Fibroblast of skin of abdomen (primary cell): ENCODE results near the gene MEX3B. TPM values are rescaled to one million over a fixed set of nuclear protein-coding genes. Genes with fewer than 3 reads are reported as not detected.
A peak's percentile ranks its signal among the peaks of the same experiment; 100 is the strongest.

Experiments
- DNase-seq: peaks from one replicate; pipeline ENCODE4 v3.0.0-alpha.2; 2013
- polyA plus RNA-seq, 2 experiments: library from polyadenylated mRNA; unstranded; fragments of 120-200 nt; gene quantifications; one replicate each; pipeline ENCODE4 v1.2.1, GENCODE V29; 2013; ENCODE audit not compliant: insufficient read length in 2 of 2

MEX3B gene
- 32.3 TPM for polyA plus RNA-seq (2013, experiment 1 of 2; ENCODE audit: insufficient read length)
- polyA plus RNA-seq (2013, experiment 2 of 2; ENCODE audit: insufficient read length): 34.0 TPM

- peak; percentile 99 for DNase-seq
Measured at GRCh38 chr15:82045892-82046665, at the start of gene MEX3B. Gene MEX3B, minus strand, starts transcription at chr15:82046018. Its CDS starts 313 bp downstream, at chr15:82045705.

DNA sequence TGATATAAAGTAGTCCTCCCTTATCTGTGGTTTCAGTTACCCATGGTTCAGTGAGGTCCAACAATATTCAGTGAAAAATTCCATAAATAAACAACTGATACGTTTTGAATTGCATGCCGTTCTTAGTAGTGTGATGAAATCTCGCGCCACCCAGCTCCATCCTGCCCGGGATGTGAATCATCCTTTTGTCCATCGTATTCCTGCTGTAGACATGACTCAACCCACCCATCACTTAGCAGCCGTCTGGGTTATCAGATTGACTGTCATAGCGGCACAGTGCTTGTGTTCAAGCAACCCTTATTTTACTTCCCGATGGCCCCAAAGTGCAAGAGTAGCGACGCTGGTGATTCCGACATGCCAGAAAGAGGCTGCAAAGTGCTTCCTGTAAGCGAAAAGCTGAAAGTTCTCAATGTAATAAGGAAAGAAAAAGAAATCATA is 48.0 kb upstream of the MEX3B start:
- peak; percentile 86 for DNase-seq

- DNase-seq: no peak
Measured at GRCh38 chr15:82093325-82093724, 47.5 kb upstream of the MEX3B start.

- no peak for DNase-seq
Measured at GRCh38 chr15:82091636-82092140, 45.9 kb upstream of the MEX3B start.

DNA sequence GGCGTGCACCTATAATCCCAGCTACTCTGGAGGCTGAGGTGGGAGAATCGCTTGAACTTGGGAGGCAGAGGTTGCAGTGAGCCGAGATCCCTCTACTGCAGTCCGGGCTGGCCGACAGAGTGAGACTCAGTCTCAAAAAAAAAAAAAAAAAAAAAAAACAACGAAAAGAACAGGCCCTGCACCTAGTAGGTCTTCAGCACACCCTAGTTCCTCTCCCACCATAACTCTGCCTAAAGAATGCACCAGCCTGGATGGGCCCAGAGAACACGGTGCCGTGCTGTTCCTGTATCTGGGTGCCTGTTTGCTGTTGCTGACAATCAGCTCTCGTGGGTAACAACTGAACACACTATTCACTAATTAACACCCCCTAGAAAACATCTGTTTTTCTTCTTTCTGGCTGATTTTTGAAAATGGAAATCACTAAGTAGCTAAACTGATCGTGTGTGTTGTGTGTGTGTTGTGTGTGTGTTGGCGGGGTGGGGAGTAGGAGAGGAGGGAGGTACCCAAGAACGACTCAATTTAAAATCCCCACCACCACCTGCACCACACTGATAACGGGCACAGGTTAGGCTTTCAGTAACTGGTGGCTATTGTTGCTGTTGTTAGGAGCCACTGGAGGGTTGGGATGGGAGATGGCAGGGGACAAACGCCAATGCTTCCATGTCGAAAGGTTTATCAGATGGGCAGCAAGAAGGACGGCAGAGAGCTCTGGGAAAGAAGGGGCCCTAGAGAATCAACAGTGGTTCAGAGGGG is 40.6 kb upstream of the MEX3B start:
- DNase-seq: no peak

DNA sequence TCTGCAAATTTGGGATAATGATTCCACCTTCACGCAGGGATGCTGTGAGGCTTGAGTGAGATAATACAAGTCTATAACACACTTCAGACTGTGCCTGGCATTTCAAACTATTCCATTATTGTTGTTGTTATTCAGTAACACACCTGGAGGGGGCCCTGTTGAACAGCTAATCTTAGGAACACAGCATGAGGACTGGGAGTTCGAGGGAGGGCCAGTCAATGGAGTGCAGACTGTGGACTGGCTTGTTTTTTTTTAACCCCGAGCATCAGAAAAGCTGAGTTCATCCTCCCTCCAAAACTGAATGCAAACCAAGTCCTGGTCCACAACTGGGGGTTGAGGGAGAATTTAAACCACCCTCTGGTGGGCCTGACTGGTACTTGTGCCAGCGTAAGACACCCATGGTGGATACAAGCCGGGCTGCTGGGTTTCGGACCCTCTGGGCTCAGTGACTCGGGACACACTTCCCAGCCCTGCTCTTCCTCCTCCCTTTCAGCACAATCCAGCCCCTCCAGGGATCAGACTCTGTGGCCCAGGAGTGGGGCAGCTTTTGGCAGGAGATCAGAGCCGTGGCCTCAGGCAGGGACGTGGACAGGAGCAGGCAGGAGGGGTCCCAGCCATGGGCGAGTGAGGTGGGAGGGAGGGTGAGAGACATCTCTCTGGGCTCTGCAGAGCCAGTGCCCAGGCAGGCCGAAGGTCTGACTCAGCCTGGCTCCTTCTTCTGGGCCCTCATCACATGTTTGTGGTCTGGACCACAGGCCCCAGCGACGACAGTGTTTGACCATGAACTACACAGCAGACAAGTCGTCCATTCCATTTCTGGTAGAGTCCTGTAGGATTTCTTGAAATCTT is 36.3 kb upstream of the MEX3B start:
- DNase-seq: peak; percentile 94

DNA sequence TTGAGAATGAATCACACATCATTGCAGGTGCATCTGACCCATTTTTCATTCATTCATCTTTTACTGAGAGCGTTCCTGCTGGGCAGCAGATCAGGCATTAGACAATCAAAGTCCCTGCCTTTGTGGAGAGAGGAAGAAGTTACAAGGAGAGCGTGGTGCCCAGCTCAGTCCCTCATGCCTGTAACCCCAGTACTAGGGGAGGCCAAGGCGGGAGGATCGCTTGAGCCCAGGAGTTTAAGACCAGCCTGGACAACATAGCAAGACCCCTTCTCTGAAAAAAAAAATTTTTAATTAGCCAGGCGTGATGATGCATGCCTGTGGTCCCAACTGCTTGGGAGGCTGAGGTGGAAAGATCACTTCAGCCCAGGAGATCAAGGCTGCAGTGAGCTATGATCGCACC is 35.0 kb upstream of the MEX3B start:
- no peak for DNase-seq

- peak; percentile 52 for DNase-seq
Measured at GRCh38 chr15:82079736-82080135, 33.9 kb upstream of the MEX3B start.

DNA sequence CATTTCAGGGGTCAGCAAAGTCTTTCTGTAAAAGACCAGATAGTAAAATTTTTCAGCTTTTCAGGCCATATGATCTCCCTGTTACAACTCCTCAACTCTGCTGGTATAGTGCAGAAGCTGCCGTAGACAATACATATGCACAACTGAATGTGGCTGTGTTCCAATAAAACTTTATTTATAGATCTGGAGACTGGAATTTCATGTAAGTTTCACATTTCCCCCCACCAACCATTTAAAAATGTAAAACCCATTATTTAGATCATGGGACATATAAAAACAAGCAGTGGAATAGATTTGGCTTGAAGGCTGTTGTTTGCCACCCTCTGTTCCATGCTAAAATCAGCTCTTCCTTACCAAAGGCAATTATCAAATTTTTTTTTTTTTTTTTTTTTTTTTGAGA is 28.8 kb upstream of the MEX3B start:
- no peak for DNase-seq

DNA sequence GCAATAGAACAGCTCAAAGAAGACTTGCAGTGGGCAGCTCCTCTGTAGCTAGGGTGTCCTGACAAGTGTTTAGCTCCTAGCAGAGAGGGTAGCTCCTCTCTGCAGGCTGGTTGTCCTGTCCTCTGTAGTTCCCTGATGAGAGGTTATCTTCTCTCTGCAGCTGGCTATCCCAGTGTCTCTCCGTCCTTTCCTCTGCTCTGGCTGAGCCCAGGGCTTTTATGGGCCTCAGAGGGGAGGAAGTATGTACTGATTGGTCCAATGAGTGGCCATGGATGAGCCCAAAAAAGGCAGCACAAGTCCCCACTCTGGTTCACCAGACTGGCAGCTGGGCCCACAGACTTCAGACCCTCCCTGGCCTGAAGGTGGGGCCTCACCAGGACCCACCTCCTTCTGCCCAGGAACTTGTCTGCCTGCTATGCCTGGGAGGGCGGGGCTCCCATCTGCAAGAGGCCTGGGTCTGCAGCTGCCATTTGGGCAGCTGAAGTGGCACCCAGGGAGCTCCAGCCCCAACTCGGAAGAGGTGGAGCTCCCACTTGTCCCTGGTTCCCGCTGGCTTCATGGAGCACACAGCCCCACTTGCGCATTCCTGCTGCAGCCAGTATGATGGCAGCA is 27.2 kb upstream of the MEX3B start:
- DNase-seq: no peak

DNA sequence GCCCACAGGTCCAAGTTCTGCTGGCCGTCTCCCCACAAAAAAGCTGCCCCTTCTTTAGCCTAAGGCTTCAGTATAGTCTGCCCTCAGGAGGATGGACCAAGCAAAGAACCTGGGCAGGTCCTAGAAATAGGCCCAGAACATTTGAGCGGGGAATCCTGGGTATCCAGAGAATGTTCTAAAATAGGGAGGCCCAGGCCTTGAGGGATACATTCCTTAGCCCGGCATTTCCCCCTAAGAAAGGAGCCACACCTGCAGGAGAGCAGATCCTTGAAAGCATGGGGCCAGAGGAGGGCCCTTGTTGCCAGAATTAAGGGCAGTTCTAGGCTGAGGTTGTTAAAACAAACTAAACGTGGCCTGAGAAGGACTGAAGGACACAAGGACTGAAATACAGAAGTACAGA is 20.6 kb upstream of the MEX3B start:
- DNase-seq: no peak

GRCh38 chr15:82064824-82065223 is 19.0 kb upstream of the MEX3B start:
- peak; percentile 30 for DNase-seq

DNA sequence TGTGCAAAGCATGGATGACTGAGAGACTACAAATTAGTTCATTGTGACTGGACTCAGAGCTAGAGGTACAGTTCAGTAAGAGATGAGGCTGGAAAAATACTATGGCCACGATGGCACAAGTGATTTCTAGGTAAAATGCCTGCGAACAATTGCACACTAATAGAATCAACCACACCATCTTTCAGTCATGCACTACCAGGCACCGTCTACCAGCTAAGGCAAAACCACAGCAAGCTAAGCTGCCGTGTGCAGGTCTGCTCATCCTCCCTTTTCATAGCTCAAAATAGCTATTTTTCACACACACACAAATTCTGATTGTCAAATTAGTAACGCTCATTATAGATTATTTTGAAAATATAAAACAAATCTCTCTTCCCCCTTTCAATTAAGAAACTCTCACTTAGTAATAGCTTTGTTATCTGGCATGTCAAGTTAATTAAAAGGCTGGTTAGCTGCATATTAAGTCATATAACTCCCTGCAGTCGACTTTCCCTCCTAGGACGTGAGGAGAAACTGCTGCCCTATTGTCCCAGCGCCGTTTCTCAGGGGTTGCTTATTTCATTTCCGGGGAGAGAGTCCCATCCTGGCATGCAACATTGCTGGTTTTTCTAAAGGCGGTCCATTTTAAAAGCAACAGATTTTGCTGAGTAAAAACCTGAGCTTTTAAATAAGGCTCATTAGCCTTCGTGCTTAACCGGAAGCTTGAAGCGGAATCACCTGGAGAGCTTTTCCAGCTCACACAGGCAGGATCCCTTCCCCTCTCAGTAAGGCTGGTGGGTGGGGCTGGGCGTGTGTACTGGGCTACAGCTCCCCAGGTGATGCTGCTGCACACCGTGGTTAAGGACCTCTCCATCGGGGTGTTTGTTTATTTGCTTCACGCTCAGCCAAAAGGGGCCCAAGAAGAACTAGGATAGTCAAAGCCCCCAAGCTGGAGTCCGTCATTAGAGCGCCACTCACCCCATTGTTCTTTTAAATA is 16.9 kb upstream of the MEX3B start:
- no peak for DNase-seq

GRCh38 chr15:82060817-82061216 is 15.0 kb upstream of the MEX3B start:
- DNase-seq: no peak

- no peak for DNase-seq
Measured at GRCh38 chr15:82058517-82059204, 12.8 kb upstream of the MEX3B start.

DNA sequence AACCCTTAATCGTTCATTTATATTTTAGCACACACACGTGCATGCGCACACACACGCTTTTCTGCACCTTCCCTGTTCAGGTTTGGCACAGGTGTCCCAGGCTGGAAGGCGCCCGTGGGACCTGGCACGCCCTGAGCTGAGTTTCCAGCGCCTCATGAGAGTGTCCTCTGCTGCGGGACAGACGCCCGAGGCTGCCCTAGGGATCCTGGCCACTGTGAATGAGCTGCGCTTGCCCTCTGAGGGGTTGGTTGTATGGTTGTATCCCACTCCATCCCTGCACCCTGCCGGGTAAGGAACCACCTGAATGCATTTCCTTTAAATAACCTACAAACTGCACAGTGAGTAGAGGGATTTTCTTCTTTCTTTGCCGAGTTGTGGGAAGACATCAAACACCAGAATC is 12.2 kb upstream of the MEX3B start:
- no peak for DNase-seq

- peak; percentile 83 for DNase-seq
Measured at GRCh38 chr15:82056958-82057823, 11.4 kb upstream of the MEX3B start.

DNA sequence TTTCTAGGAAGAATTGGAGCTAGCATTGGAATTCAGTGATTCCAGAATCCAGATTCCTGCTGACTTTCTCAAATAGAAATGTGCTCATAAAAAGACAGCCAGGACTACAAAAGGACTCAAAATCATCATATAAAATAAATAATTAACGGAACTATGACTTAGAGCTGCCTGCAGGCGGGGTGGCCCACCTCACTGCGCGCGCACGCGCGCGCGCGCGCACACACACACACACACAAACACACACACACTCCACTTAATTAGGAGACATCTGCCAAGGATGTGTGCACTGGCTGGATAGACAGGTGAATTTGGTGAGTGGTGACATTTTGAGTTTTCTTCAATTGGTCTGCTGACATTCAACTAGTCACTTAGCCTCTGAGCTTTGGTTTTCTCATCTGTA is 6.9 kb upstream of the MEX3B start:
- no peak for DNase-seq

DNA sequence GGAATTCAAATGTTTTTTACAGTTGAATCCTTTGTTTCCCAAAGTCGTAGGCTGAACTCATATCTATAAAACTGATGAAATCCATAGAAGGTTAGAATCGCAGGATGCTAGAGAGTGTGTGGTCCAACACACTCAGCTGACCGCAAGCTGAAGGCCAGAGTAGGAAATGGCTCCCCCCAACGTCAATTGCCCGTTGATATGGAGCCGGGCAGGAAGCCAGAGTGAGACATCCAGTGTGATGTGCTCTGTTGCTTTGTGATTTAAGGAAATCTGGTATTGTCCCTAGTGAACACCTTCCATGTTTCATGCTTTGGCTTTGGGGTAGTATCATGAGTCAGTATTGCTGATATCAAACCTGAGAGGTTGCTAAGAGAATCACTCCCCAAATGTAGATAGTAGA is 5.8 kb upstream of the MEX3B start:
- DNase-seq: peak; percentile 17
